Heart left ventricle (tissue), 16 donors: ENCODE results near the gene LZTS2. TPM values are rescaled to one million over a fixed set of nuclear protein-coding genes. Genes with fewer than 3 reads are reported as not detected.

Experiments used
- ATAC-seq, 4 donors: fragments of 200-7000 bp; cut with Tn5 transposase; one replicate each; pipeline ENCODE4 v1.9.1; 2020 to 2022; ENCODE audit warnings: moderate library complexity in 4 of 4, mild to moderate bottlenecking in 3 of 4, moderate number of reproducible peaks in 1 of 4
- DNase-seq, 5 donors: peaks; one replicate each; pipeline ENCODE4 v3.0.0-alpha.2; 2020
- H3K27ac ChIP-seq, 12 donors: fragments of 200-600 bp; sonication (generic) in 4 of 12; one replicate each; pipeline versions ENCODE4 v1.5.0 to v1.8.0; 2016 to 2022; ENCODE audit warnings: mild to moderate bottlenecking in 2 of 12
- H3K27me3 ChIP-seq, 9 donors: fragments of 200-600 bp; sonication (generic) in 2 of 9; one replicate each; pipeline versions ENCODE4 v1.5.1 to v1.8.0; 2016 to 2022; ENCODE audit warnings: mild to moderate bottlenecking in 3 of 9
- H3K36me3 ChIP-seq, 9 donors: fragments of 200-600 bp; sonication (generic) in 2 of 9; one replicate each; pipeline versions ENCODE4 v1.5.0 to v1.8.0; 2018 to 2022; ENCODE audit warnings: mild to moderate bottlenecking in 2 of 9
- H3K4me1 ChIP-seq, 12 donors: fragments of 200-600 bp; sonication (generic) in 4 of 12; one replicate each; pipeline versions ENCODE4 v1.5.0 to v1.8.0; 2016 to 2022; ENCODE audit warnings: mild to moderate bottlenecking in 3 of 12
- H3K4me3 ChIP-seq, 12 donors: fragments of 200-600 bp; sonication (generic) in 4 of 12; one replicate each; pipeline versions ENCODE4 v1.5.0 to v1.8.0; 2017 to 2022; ENCODE audit warnings: mild to moderate bottlenecking in 9 of 12, moderate library complexity in 4 of 12
- H3K9me3 ChIP-seq, 12 donors: fragments of 200-600 bp; sonication (generic) in 4 of 12; one replicate each; pipeline versions ENCODE4 v1.5.0 to v1.8.0; 2016 to 2022; ENCODE audit warnings: mild to moderate bottlenecking in 1 of 12
- CTCF ChIP-seq, 12 donors: fragments of 200-600 bp; sonication (generic) in 4 of 12; IDR thresholded peaks; one replicate each; pipeline versions ENCODE4 v1.5.0 to v1.8.0; 2018 to 2022; ENCODE audit warnings: antibody characterized with exemption in 12 of 12, mild to moderate bottlenecking in 5 of 12
- POLR2A ChIP-seq, 2 donors: fragments of 450-650 bp; IDR thresholded peaks; one replicate each; pipeline ENCODE4 v1.6.1; 2017; ENCODE audit warnings: antibody characterized with exemption in 2 of 2, mild to moderate bottlenecking in 2 of 2, moderate library complexity in 2 of 2
- WGBS, 4 donors: extraction: QIAGEN DNeasy Blood & Tissue Kit in 2 of 4; methylation state at CpG; one replicate each; pipeline versions ENCODE4 v1.1.5 to v1.1.7; 2013 to 2018; 5-methylcytosine and 5-hydroxymethylcytosine counted together
- intact Hi-C, 10 donors: fragments of 100-400 bp; cut with DNase I; formaldehyde crosslinking; loops; one replicate each; pipeline versions ENCODE4 v1.11.1 to v1.14.2; 2022
- polyA plus RNA-seq, 2 donors: library from polyadenylated mRNA; stranded (reverse); fragments of 200-250 nt; gene quantifications; one replicate each; pipeline ENCODE4 v1.2.3, GENCODE V29; 2013
- total RNA-seq, 9 donors: library from RNA; depleted of rRNA in 2 of 9; stranded (reverse); fragments of >200 nt in 2 of 9; fragmentation: NEBNext Ultra II Directional in 3 of 9; extraction: Animal tissue kit (Norgen Biotek cat#: 25700) in 3 of 9; gene quantifications; one replicate each; pipeline versions ENCODE4 v1.1.0 to v1.2.4, GENCODE V29; 2016 to 2023
- donor health status: ischemic (EF 13 %, LVEDD 7.1; RV severe dilation, severe dysfunction).
- donor health status: healthy with polysubstance abuse.
- donor health status: DM: no; HTN: yes; CAD: no.
- donor health status: DM: no; HTN: no; CAD: no.
- donor health status: ischemic (EF 25% LVEDD 6.9; RV normal size, moderate dysfunction).
- donor health status: ischemic (EF 25% LVEDD 5.7; RV mildly dilated, moderate dysfunction).
- donor health status: healthy.
- donor health status: DM: yes; HTN: yes; CAD: no.
- donor health status: ischemic (EF 35%, LVEDD 5.7; RV mildly dilated, moderate dysfunction).
- donor health status: nonischemic (EF 11% LVEDD 7.7; RV severe dilation, severe dysfunction).
- donor health status: DM: yes; HTN: yes; CAD: no.
- donor health status: PGD.
- donor health status: ischemic (EF 29% LVEDD 5.4; RV normal size, mild dysfunction).
- donor health status: nonischemic (EF 23%, LVEDD 6.1; RV moderate dilation, normal function).

LZTS2 gene
- total and polyA plus RNA-seq, 11 donors = 33.7 to 93.0 (median 40.9) TPM

- H3K27ac ChIP-seq = no peak overlapping the region
- WGBS, 4 donors = 53 to 74% (median 60%) methylated on average over 11 to 13 of the region's 13 CpGs
Observed at GRCh38 chr10:100970076-100970913, 29.3 kb upstream of the LZTS2 start.

GRCh38 chr10:100970914-100971811 is 28.4 kb upstream of the LZTS2 start:
- Histone ChIP-seq H3K4me3 (no peak overlapping the region), H3K4me1 (peaks cover 0 to 17% (median 14%) of the 10 kb centered on the region in 12 donors), H3K27ac (no peak overlapping the region), H3K27me3 (peaks cover 0 to 5% (median 0%) of the 10 kb centered on the region in 9 donors), H3K9me3 (no peaks in the 10 kb centered on the region), H3K36me3 (peaks cover 0 to 8% (median 6%) of the 10 kb centered on the region in 9 donors)
- DNase-seq = no peak
- intact Hi-C loops = loop anchor here in 1 of 10 donors (1.0 kb wide), 1 partner anchor 44 kb away; no protein-coding TSS in a partner anchor
- no peak for ATAC-seq
- TF ChIP-seq CTCF (IDR thresholded peaks at IDR 0.05) = no peak
- 69 to 85% (median 78%) methylated on average over 4 of the region's 4 CpGs for WGBS, 4 donors

More at GRCh38 chr10:100970076-100970913, 29.3 kb upstream of the LZTS2 start:
- H3K27me3 ChIP-seq = peaks cover 0 to 5% (median 0%) of the 10 kb centered on the region in 9 donors
- H3K4me1 ChIP-seq = peaks cover 0 to 17% (median 14%) of the 10 kb centered on the region in 12 donors
- TF ChIP-seq CTCF (IDR thresholded peaks at IDR 0.05) = no peak
- TF ChIP-seq POLR2A (IDR thresholded peaks at IDR 0.05) = no peak
- peak overlapping the region in 9 of 12 donors; percentile 54 to 75 (median 62) for H3K4me3 ChIP-seq
- H3K36me3 ChIP-seq = peaks cover 0 to 16% (median 13%) of the 10 kb centered on the region in 9 donors
- intact Hi-C loops = no loop called here
- H3K9me3 ChIP-seq = no peaks in the 10 kb centered on the region
- ATAC-seq (peak in 1 of 4 donors; percentile 15), DNase-seq (no peak)

GRCh38 chr10:100972115-100972903 is 27.3 kb upstream of the LZTS2 start:
- H3K27me3 ChIP-seq = peaks cover 0 to 5% (median 0%) of the 10 kb centered on the region in 9 donors
- no peak overlapping the region for H3K27ac ChIP-seq
- TF ChIP-seq POLR2A (IDR thresholded peaks at IDR 0.05) (no peak), CTCF (IDR thresholded peaks at IDR 0.05) (no peak)
- H3K36me3 ChIP-seq = peaks cover 0 to 4% (median 0%) of the 10 kb centered on the region in 9 donors
- H3K4me1 ChIP-seq = peaks cover 0 to 17% (median 14%) of the 10 kb centered on the region in 12 donors
- intact Hi-C loops = no loop called here
- no peaks in the 10 kb centered on the region for H3K9me3 ChIP-seq
- WGBS, 4 donors = 82 to 89% (median 84%) methylated on average over 13 of the region's 13 CpGs
- H3K4me3 ChIP-seq = no peak overlapping the region
- ATAC-seq = no peak
- no peak for DNase-seq
